RKO (cell line): ENCODE measurements around the gene ATCAY.
A peak's percentile ranks its signal among the peaks of the same experiment; 100 is the strongest.

Experiments used
- DNase-seq: peaks from one replicate; pipeline ENCODE4 v3.0.0-alpha.2; 2016; ENCODE audit warnings: low spot score

Gene ATCAY

DNA sequence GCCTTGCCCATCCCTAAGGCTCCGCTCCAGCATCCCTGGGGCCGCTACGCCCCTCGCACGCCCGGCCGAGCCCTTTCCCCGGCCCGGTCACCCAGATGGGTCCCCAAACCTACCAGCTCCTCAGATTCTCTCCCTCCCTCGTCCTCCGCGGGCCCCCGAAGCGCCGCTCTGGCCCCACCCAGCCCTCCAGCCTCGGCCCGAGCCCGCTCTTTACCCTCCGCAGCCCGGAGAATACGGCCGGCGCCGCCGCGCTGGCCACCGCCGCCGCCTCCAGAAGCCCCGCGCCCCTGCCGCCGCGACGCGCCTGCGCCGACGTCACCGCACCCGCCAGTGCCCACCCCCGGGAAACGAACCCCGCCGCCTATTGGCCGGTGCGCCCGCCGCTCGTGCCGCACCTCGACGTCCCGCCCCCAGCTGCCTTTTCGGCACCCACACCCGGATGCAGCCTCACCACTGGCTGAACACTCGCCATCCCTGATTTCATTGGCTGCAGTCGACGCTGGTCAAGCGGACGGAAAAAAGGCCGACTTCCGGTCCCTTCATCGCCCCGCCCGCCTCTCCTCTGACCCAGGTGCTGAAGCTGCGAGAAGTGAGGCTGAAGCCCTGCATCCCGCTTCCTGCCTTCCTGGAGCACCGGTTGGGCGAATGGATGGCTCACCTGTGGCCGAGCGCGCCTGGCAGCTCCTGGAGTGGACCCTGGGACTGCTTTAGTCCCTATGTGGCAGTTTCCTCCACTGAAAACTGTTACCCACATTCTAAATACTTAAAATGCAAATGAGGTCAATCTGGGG, 90.5 kb downstream of the ATCAY start, which contains the start of gene DAPK3:
TSS of gene DAPK3 (minus strand) at position 292 of the 791 bp plus-strand sequence. CDS start 1,364 bp downstream, outside the sequence.
- peak; percentile 97 for DNase-seq

DNA sequence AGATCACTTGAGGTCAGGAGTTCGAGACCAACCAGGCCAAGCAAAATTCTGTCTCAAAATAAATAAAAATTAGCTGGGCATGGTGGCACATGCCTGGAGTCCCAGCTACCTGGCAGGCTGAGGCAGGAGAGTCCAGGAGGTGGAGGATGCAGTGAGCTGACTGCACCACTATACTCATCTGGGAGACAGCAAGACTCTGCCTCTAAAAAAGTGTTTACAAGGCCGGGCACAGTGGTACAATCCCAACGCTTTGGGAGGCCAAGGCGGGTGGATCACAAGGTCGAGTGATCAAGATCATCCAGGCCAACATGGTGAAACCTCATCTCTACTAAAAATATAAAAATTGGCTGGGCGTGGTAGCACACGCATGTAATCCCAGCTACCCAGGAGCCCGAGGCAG, 94.7 kb downstream of the ATCAY start:
- no peak for DNase-seq

DNA sequence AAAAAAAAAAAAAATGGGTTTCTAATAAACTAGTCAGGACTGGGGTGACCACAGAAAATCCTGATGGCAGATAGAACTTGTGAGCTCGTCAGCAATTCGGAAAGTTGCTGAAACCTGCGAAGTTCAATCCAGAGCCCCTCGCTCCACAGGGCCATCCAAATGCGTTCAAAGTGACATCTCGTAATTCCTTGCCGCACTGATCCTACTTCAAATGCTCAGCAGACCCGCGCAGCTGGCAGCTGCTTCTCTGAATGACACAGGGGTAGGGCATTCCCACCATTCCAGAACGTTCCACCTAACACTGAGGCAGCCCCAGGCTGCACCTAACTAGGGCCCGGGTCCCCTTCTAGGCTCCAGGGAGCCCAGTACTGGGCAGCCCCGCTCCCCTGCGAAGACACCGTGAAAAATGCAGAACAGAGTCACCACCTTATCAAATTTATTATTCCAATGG, 95.2 kb downstream of the ATCAY start:
- DNase-seq: no peak

DNA sequence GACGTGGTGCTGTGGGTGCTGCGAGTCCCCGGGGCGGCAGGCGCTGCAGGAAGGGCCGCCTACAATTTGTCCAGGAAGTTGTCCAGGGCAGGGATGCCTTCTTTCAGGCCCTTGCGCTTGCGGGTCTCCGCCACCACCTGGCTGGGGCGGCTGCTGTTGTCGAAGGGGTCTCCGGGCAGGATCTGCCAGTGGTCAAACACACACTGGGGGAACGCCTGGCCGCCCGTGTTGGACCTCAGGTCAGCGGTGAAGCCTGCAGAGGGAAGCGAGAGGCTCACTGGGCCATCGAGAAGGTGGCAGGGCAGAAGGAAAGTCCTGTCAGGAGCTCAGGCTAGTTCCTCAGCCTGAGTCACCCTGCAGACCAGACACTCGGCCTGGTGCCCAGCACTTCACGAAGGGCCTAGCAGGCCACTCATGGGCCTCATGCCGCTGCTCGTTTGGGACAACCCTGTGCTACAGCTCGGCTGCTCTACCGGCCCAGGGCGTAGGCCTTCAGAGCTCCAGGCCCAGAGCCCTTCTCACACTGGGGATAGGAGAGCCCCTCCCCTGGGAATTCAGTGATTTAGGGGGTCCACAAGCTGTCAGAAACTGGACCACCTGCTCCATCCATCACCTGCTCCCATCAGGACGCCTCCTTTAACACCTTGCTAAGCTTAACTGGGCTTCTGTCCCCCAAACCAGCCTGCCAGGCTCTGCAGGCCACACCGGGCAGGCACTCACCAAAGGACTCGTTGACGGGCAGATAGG, 96.2 kb downstream of the ATCAY start:
- DNase-seq: peak; percentile 78
